Activated CD4-positive, alpha-beta T cell treated with anti-CD3 and anti-CD28 coated beads, Interleukin-2, amount 50 U/mL, for 48 hours (primary cell): ENCODE measurements around the gene FNDC3B.

Experiments used
- DNase-seq, 2 experiments: peaks; one replicate each; pipeline ENCODE4 v3.0.0-alpha.2; 2020

Gene FNDC3B

DNA sequence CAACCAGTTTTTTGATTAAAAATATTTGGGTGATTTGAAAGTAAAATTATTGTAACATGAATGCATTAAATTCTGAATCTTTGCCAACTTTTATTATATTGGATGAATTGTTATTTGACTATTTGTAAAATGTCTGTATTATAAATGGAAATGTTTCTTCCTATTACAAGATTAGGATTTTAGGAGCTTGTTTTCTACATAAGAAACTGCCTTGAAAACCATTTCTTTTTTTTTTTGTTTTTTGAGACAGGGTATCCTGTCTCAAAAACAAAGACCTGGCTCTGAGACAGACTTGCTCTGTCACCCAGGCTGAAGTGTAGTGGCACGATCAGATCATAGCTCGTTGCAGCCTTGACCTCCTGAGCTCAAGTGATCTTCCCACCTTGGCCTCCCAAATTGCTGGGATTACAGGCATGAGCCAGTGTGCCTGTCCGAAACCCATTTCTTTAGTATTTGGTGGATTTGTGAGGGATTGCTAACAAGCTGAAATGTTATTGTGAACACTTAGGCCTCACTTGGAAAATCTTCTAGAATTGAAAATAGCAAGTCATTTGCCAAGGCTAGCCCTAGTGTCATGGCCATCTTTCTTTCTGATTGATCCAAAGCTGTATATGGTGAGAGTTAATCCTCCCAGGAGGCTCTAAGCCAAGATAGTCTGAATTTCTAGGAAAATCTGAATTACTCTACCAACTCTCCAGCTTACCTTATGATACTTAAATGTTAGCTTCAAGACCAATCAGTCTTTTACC is 100.3 kb downstream of the FNDC3B start:
- no peak for DNase-seq

- DNase-seq = peak in 1 of 2 experiments; percentile 19
These were observed 101.4 kb downstream of the FNDC3B start for GRCh38 chr3:172140499-172141391.

- DNase-seq = no peak
These were observed 102.9 kb downstream of the FNDC3B start for GRCh38 chr3:172142051-172142863.

DNA sequence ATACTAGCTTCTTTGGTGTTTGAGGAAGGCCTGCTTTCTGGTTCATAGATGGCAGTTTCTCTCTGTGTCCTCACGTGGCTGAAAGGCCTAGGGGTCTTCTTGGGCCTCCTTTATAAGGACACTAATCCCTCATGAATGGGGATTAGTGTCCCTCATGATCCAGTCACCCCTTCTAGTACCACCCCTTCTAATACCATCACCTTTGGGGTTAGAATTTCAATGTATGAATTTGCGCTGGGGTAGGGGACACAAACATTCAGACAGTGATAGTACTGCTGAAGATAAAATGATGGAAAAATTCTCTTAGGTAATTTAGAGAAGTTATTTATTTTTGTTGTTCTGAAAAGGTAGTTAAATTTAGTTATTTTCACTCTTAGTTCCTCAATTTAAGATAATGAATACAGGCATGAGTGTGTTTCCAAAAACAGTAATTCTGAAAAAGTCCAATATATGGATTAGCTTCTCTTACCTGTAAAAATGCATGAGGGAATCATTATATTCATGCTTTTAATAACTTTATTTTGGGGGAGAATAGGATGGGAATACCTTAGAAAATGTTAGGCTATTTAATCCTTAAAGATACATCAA is 103.6 kb downstream of the FNDC3B start:
- no peak for DNase-seq

GRCh38 chr3:172143739-172144497 is 104.5 kb downstream of the FNDC3B start:
- DNase-seq = no peak

GRCh38 chr3:172144601-172145000 is 105.2 kb downstream of the FNDC3B start:
- no peak for DNase-seq

- DNase-seq = no peak
These were observed 105.8 kb downstream of the FNDC3B start for GRCh38 chr3:172145031-172145686.

DNA sequence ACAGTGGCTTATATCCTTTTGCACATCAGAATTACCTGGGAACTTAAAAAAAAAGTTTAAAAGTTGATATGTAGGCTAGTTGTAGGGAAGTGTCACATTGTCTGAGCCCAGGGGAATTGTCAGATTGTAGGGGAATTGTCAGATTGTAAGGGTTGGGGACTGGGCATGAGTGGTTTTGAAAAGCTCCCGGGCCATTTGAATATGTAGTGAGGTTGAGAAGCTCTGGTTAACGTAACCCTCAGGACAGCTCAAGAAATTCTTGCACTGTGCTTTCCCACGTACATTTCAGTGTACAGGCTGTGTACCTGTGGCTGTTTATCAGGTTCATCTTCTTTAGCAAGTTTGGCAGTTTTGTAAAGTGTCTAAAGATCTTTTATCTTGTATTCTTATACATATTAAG is 107.0 kb downstream of the FNDC3B start:
- no peak for DNase-seq

GRCh38 chr3:172147113-172147818 is 107.9 kb downstream of the FNDC3B start:
- no peak for DNase-seq

- DNase-seq = no peak
These were observed 108.9 kb downstream of the FNDC3B start for GRCh38 chr3:172148241-172148640.

DNA sequence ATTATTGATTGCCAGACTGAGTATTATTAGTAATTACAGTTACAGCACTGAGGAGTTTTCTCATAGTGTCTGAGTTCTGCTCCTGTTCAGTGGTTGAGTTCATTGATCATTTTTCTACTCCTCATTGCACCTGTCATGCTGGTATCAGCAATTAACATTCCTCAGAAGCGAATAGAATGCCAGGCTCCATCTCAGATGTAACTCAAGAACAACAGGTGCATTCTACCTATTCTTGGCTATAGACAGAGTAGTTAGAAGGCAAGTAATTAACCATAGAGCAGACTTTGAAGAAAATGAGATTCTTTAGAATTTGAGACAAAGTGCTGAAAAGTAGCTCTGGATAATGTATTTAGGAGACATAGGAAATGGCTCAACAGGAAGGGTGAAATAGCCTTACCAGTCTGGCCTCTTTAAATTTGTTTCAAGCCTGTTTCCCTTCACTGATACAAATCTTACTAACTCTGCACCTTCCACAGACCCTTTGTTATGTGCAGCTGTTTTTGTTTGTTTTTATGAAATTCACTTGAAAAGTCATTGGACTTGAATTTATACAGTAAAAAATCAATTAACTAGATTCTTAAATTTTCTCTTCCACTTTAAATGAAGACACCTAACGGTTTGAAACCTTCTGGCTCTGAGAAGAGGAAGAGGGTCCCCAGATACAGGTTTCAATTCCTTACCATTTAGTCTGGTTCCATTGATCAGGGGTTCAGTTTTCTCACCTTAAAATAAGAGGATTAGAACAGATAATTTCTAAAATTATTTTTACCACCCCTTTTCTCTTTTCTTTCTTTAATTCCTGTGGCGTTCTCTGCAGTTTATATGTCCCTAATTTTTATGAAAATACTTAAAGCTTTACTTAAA is 109.6 kb downstream of the FNDC3B start:
- no peak for DNase-seq

DNA sequence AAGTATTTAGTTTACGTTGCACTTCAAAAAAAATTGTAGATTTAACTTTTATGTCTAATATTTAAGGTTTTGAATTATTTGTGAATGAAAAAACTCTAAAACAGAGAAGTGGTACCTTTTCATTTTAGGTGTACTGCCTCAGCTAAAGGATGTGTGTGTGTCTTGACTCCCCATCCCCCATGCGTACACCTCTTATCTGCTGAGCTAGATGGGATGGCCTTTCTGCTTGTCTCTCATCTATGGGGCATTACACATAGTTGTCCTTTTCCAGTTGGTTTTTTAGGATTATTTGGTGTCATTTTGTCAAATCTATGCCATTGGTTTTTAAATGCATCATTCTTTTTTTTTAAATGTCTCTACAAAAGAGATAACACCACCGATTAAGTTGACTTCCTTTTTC is 110.9 kb downstream of the FNDC3B start:
- no peak for DNase-seq

- DNase-seq = no peak
These were observed 111.7 kb downstream of the FNDC3B start for GRCh38 chr3:172150913-172151650.

GRCh38 chr3:172151651-172152649 is 112.6 kb downstream of the FNDC3B start:
- DNase-seq = no peak

- DNase-seq = peak in 1 of 2 experiments; percentile 15
These were observed 113.5 kb downstream of the FNDC3B start for GRCh38 chr3:172152874-172153273.

GRCh38 chr3:172153335-172153861 is 114.0 kb downstream of the FNDC3B start:
- peak; percentile 51 to 63 for DNase-seq
